B cell (primary cell): ENCODE measurements around the gene EFNB2. TPM values are rescaled to one million over a fixed set of nuclear protein-coding genes. Genes with fewer than 3 reads are reported as not detected.

Source experiments
- ATAC-seq: fragments of 200-7000 bp; cut with Tn5 transposase; one replicate; pipeline ENCODE4 v1.10.0; 2021; ENCODE audit warnings: low read depth, mild to moderate bottlenecking, moderate number of reproducible peaks, moderate library complexity
- CTCF ChIA-PET: fragments of 350-600 bp; sonication (Branson Sonifier 250); formaldehyde crosslinking; loops from one replicate; lab custom pipeline; 2021; ENCODE audit warnings: antibody characterized with exemption, inconsistent platforms; lab: Charles Lee
- POLR2A ChIA-PET: fragments of 350-600 bp; sonication (Branson Sonifier 250); formaldehyde crosslinking; loops from one replicate; lab custom pipeline; 2021; ENCODE audit warnings: antibody characterized with exemption; lab: Charles Lee
- DNase-seq: peaks from one replicate; pipeline ENCODE4 v3.0.0; 2013
- H2AFZ ChIP-seq: 2 replicates; pipeline ENCODE4 v1.6.1; 2012; ENCODE audit warnings: mild to moderate bottlenecking, low read depth, low read length; ENCODE audit not compliant: insufficient read depth, poor library complexity, severe bottlenecking
- H3K27ac ChIP-seq, 2 donors: 1 replicate in 1 of 2; 2 replicates in 1 of 2; pipeline ENCODE4 v1.5.1; 2012 to 2013; ENCODE audit warnings: low read length in 2 of 2, mild to moderate bottlenecking in 2 of 2, moderate library complexity in 1 of 2
- H3K27me3 ChIP-seq, 4 experiments: fragments of 200-600 bp in 1 of 4; sonication (generic) in 1 of 4; replicated peaks in 1 of 4; 1 replicate in 2 of 4; 2 replicates in 2 of 4; pipeline versions ENCODE4 v1.6.1 to v1.7.0; 2013 to 2016; ENCODE audit warnings: low read length in 3 of 4, mild to moderate bottlenecking in 2 of 4, mixed read lengths in 1 of 4, moderate library complexity in 1 of 4; ENCODE audit not compliant: insufficient read depth in 4 of 4, control insufficient read depth in 3 of 4; ENCODE audit errors: control extremely low read depth in 1 of 4
- H3K36me3 ChIP-seq, 2 experiments: replicated peaks in 1 of 2; 1 replicate in 1 of 2; 2 replicates in 1 of 2; pipeline versions ENCODE4 v1.6.1 to v1.7.1; 2013; ENCODE audit warnings: low read length in 1 of 2; ENCODE audit not compliant: insufficient read depth in 2 of 2, control insufficient read depth in 1 of 2; ENCODE audit errors: control extremely low read depth in 1 of 2, extremely low read depth in 1 of 2
- H3K4me1 ChIP-seq, 2 donors: fragments of 200-600 bp in 1 of 2; sonication (generic) in 1 of 2; 1 replicate in 1 of 2; 2 replicates in 1 of 2; pipeline versions ENCODE4 v1.5.1 to v1.6.1; 2013 to 2017; ENCODE audit warnings: low read length in 2 of 2; ENCODE audit not compliant: control insufficient read depth in 2 of 2, insufficient read depth in 2 of 2
- H3K4me2 ChIP-seq: replicated peaks from 2 replicates; pipeline ENCODE3; 2012; ENCODE audit warnings: mild to moderate bottlenecking, low read depth, low read length; ENCODE audit not compliant: poor library complexity, severe bottlenecking
- H3K4me3 ChIP-seq, 5 experiments: fragments of 200-600 bp in 1 of 5; sonication (generic) in 1 of 5; 1 replicate in 3 of 5; 2 replicates in 2 of 5; pipeline versions ENCODE4 v1.5.1 to v1.7.0; 2011 to 2016; ENCODE audit warnings: low read length in 4 of 5, mild to moderate bottlenecking in 4 of 5, low read depth in 2 of 5, control low read depth in 1 of 5, moderate library complexity in 1 of 5; ENCODE audit not compliant: insufficient read depth in 1 of 5; ENCODE audit errors: control extremely low read depth in 1 of 5, extremely low read depth in 1 of 5
- H3K79me2 ChIP-seq: fragments of 200-600 bp; sonication (generic); one replicate; pipeline ENCODE4 v1.6.0; 2016; ENCODE audit warnings: low read length; ENCODE audit not compliant: control insufficient read depth, insufficient read depth
- H3K9ac ChIP-seq: fragments of 200-600 bp; sonication (generic); 2 replicates; pipeline ENCODE4 v1.6.1; 2017; ENCODE audit warnings: mild to moderate bottlenecking, low read length, moderate library complexity
- H3K9me3 ChIP-seq, 3 donors: one replicate each; pipeline versions ENCODE4 v1.6.1 to v1.7.1; 2013; ENCODE audit warnings: low read length in 2 of 3; ENCODE audit not compliant: control insufficient read depth in 2 of 3, insufficient read depth in 1 of 3; ENCODE audit errors: control extremely low read depth in 1 of 3
- H4K20me1 ChIP-seq: 2 replicates; pipeline ENCODE4 v1.6.0; 2012; ENCODE audit warnings: mild to moderate bottlenecking, low read length; ENCODE audit not compliant: insufficient read depth, control insufficient read depth, poor library complexity, severe bottlenecking
- H3K27ac Mint-ChIP-seq: one replicate; pipeline ENCODE4 v1.8.0; 2021; ENCODE audit warnings: mixed read lengths
- H3K27me3 Mint-ChIP-seq: one replicate; pipeline ENCODE4 v1.8.0; 2021; ENCODE audit warnings: mixed read lengths
- H3K4me1 Mint-ChIP-seq: one replicate; pipeline ENCODE4 v1.8.0; 2021; ENCODE audit warnings: mixed read lengths
- H3K4me3 Mint-ChIP-seq: one replicate; pipeline ENCODE4 v1.8.0; 2021; ENCODE audit warnings: mixed read lengths
- H3K9me3 Mint-ChIP-seq: one replicate; pipeline ENCODE4 v1.8.0; 2022; ENCODE audit warnings: mixed read lengths; ENCODE audit not compliant: insufficient read depth
- CTCF ChIP-seq: fragments of 200-600 bp; IDR thresholded peaks from one replicate; pipeline ENCODE4 v1.8.0; 2022; ENCODE audit warnings: antibody characterized with exemption, mild to moderate bottlenecking
- EZH2 ChIP-seq: IDR thresholded peaks from 2 replicates; pipeline ENCODE4 v1.6.1; 2012; ENCODE audit warnings: borderline replicate concordance, low read depth, mild to moderate bottlenecking, moderate library complexity, low read length; ENCODE audit not compliant: insufficient read depth, poor library complexity, severe bottlenecking
- WGBS: methylation state at CpG from one replicate; pipeline ENCODE4 v1.1.5; 2013; ENCODE audit warnings: missing lambda C conversion rate; ENCODE audit not compliant: insufficient coverage; 5-methylcytosine and 5-hydroxymethylcytosine counted together
- intact Hi-C: fragments of 100-400 bp; cut with micrococcal nuclease; formaldehyde crosslinking; loops from one replicate; pipeline ENCODE4 v1.10.0; 2022
- polyA minus RNA-seq: library from RNA; depleted of rRNA, polyadenylated mRNA; stranded (reverse); fragments of >200 nt; gene quantifications from 2 replicates; pipeline ENCODE4 v1.2.3, GENCODE V29; 2012
- polyA plus RNA-seq: library from polyadenylated mRNA; depleted of rRNA; stranded (reverse); fragments of >200 nt; gene quantifications from 2 replicates; pipeline ENCODE4 v1.2.3, GENCODE V29; 2012
- total RNA-seq, 2 donors: library from RNA; stranded (reverse); fragments of 120-200 nt in 1 of 2; gene quantifications; 1 replicate in 1 of 2; 2 replicates in 1 of 2; pipeline versions ENCODE4 v1.2.3 to v1.2.4, GENCODE V29; 2013 to 2022

EFNB2 gene
- total RNA-seq: 1.00 and 1.2 TPM in 2 replicates
- 0.42 TPM for total RNA-seq (2013)
- polyA plus RNA-seq: 0.04 and 0.19 TPM in 2 replicates
- polyA minus RNA-seq: 0.17 and 0.64 TPM in 2 replicates

GRCh38 chr13:106535552-106536243 lies at the start of gene EFNB2:
Gene EFNB2, minus strand, starts transcription at chr13:106535662. Its CDS starts 698 bp downstream, at chr13:106534964.
- POLR2A ChIA-PET: interaction anchor here (2.0 kb wide), 1 partner anchor 32 kb away, joined by 5 read pairs; the partner anchor contains the start of gene ARGLU1
- no peaks in the 10 kb centered on the region for H3K9me3 Mint-ChIP-seq

More at GRCh38 chr13:106535552-106536243, at the start of gene EFNB2:
- peak within 1 kb of the TSS; percentile 86 for H3K27ac Mint-ChIP-seq
- peak; percentile 95 for DNase-seq
- peak within 1 kb of the TSS; percentile 95 for H3K4me3 Mint-ChIP-seq
- peaks cover 0 to 39% (median 31%) of the 10 kb centered on the region in 4 experiments for H3K27me3 ChIP-seq
- H3K4me1 Mint-ChIP-seq: peaks cover 17% of the 10 kb centered on the region
- TF ChIP-seq CTCF (no peak), EZH2 (no peak)
- ATAC-seq: peak; percentile 95
- H3K36me3 ChIP-seq: no peaks in the 10 kb centered on the region
- H3K9ac ChIP-seq: peak within 1 kb of the TSS; percentile 80
- H3K27me3 Mint-ChIP-seq: peaks cover 32% of the 10 kb centered on the region
- H2AFZ ChIP-seq: peak within 1 kb of the TSS; percentile 90
- H3K4me2 ChIP-seq: peak within 1 kb of the TSS; percentile 99
- intact Hi-C loops: loop anchor here (1.0 to 10.0 kb wide), 3 partner anchors 32 to 1963 kb away; no protein-coding TSS in a partner anchor
- H3K4me1 ChIP-seq: peaks cover 25 to 28% of the 10 kb centered on the region in 2 donors
- CTCF ChIA-PET: interaction anchor here (0.7 to 4.5 kb wide), 12 partner anchors 10 to 1125 kb away, joined by 3 to 56 read pairs (median 4); partner anchors contain the start of gene ARGLU1
- H3K4me3 ChIP-seq: peak within 1 kb of the TSS; percentile 45 to 83 (median 70)
- H4K20me1 ChIP-seq: no peaks in the 10 kb centered on the region
- H3K27ac ChIP-seq: no peak within 1 kb of the TSS
- under 1% methylated on average over 102 of the region's 102 CpGs for WGBS
- no peaks in the 10 kb centered on the region for H3K79me2 ChIP-seq
- peaks cover 0 to 7% (median 0%) of the 10 kb centered on the region in 3 donors for H3K9me3 ChIP-seq
